Measurements from ENCODE around the gene IER3IP1.
"Not testable (repeated sequence)": the region's sequence is repeated elsewhere in the genome, so short reads cannot be mapped to it uniquely, and the experiment has no call there.

IER3IP1 gene, protein sequence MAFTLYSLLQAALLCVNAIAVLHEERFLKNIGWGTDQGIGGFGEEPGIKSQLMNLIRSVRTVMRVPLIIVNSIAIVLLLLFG

DNA sequence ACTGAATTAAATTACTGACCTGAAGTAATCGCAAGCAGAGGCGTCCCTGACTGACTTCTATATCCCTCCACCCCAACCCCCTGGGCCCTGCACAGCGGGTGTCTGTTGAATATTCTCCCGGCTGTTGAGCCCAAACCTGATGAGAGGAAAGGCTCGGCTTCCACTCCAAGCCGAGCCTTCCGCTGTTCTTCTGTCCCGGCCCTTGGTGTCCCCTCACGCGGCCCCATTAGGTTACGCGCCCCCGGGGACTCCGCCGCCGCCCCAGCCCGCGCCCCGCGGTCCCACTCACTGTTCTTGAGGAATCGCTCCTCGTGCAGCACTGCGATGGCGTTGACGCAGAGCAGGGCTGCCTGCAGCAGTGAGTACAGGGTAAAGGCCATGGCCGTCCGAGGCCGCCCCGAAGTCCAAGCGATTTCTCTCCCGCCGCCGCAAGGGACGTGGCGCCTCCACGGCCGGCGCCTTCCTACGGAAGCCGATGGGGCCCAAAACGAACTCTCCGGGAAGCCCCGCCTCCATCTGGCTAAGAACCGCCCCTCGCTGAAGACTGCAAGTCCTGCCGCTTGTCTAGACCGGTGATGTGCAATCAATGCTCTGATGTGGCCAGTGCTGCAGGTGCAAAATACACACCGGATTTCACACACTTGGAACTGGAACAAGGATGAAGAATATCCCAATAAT lies at the start of gene IER3IP1:
Gene IER3IP1, minus strand, starts transcription at position 467 of the 678 bp plus-strand sequence. Its CDS starts 87 bp downstream, at position 380.
- peak; percentile 84 for DNase-seq (ENCODE audit: low read depth)

DNA sequence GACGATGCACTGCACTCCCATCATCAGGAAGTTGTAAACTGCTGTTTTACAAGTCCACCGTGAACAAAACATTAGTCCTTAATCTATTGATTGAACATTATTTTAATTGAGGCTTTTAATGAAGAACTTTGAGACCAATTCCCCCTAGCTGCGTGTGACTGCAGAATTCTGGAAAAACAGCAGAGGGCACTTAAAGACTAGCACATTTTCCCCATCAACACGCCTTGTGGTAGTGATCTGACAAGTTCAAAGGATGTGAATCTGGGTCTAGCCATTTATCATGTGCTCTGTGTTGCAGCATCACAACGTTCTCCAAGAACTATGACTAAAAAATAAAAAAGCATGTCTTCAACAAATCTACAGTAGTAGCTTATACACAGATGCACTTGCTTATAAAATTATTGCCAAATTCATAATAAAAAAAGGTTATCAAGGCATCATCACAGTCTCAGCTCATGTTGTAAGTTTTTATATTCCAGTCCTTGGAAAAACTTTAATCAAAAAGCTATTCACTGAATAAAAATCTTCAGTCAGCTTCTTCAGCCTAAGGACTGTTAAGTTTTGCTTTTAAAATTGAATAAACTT lies 39.5 kb upstream of the IER3IP1 start:
- DNase-seq (ENCODE audit: low read depth), result no peak

DNA sequence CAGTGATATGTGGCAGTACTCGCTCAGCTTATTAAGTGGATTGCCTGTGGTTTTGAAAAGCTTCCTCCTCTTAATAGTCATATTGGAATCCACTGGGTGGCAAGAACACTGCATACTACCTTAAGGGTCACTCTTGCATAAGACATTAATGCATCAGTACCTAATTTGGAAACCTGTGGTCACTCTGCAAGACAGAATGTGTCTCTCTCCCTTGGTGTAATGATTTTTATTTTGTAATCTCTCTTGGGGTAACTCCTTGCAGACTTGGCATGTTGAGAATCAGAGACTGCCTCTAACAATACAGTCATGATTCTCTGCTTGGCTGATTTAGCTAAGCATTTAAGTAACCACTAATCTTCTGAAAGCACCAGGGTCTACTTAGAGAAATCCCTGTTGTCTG lies 33.0 kb upstream of the IER3IP1 start:
- no peak for DNase-seq (ENCODE audit: low read depth)

DNA sequence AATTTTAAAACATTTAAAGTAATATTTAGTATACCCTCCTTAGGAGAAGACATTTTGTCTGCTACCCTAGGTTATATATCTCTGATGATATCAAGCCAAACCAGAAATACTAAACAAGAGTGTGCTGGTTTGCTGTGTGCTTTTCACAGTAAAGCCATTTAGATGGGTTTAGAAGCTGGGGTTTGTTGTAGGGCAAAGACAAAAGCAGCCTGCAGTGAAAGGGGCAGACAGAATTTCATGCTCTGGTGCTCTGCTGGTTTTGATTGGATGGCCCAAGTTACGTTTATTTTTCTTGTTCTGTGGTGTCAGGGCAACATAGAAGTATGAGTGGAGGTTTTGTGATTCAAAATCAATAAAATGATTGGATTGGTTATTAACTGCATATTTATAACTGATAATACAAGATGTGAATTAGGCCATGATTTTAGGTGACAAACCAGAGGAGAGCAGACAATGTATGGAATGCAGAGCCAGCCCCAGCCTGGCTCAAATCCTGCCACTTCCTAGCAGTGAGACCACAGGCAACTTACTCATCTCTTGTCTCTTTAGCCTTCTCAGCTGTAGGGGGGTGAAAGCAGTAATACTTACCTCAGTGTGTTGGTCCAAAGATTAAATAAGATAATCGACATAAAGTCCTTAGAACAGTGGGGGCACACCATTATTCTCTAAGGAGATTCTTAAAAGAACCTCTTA lies 30.9 kb upstream of the IER3IP1 start:
- no peak for DNase-seq (ENCODE audit: low read depth)

DNA sequence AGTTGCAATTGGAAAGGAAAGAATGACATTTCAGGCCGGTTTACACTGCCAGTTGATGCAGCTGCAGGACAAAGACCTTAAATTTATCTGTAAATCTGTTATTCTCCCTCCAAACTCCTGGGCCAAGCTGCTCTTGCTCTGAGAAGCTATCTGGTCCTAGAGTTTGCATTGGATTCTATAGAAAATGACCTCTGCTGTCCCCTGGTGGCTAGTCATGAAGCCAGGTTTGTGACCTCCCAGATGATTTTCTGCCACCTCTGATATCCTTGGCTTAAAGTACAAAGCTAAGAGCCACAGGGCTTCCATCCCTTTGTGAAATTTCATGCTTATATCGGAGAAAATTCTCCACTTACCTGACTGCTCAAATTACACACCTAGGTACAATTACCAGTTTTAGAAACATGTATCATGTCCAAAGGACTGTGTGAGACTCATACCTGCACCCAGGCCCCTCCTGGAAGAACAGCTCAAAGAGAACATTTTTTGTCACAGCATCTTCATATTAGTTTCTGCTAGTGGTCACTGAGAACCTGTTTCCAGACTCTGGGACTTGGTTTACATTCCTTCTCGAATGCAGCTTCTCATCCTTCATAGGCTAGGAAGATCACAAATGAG lies 28.9 kb upstream of the IER3IP1 start:
- DNase-seq (ENCODE audit: low read depth), result peak; percentile 14

DNA sequence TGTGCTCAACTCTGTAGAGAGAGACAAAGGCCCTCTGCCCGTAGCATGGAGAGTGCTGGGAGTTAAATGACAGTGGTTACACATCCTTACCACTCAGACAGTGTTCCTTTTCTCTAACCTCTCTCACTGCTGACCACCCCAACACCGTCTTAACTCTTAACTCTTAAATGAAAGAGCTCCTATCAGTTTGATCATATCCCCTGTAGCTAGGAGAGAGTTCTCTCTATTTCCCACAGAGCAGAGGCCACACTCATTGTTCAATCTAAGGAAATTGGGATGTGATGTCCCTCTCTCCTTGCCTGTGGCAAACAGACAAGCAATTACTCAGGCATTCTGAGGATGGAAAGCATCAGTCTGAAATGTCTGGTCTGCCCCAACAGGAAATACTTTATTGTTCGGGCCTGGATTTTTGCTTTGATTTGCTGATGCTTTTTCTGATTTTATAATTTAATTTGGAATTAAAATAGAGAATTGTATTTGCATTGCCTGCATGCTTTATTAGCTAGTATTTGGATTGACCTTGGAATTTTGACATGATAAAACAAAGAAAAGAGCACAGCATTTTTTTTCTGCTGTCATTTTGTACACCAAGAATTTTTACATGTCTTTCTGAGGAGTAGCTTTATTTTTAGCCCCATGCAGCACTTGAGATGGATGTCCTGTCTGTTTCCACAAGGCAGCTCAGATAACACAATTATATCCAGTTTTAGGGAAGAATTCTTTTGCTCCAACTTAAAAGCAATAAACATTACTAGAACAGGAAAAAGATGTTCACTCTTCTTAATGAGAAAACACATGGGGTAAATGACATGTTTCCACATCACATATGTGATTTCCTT lies 27.7 kb upstream of the IER3IP1 start:
- DNase-seq (ENCODE audit: low read depth), result no peak

DNA sequence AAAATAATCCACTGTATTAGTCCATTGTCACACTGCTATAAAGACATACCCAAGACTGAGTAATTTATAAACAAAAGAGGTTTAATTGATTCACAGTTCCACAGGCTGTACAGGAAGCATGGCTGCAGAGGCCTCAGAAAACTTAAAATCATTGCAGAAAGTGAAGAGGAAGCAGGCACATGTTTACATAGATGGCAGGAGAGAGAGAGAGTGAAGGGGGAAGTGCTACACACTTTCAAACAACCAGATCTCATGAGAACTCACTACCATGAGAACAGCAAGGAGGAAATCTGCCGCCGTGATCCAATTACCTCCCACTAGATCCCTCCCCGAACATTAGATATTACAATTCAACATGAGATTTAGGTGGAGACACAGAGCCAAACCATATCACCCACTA lies 19.8 kb upstream of the IER3IP1 start:
- not testable (repeated sequence) for DNase-seq (ENCODE audit: low read depth)

DNA sequence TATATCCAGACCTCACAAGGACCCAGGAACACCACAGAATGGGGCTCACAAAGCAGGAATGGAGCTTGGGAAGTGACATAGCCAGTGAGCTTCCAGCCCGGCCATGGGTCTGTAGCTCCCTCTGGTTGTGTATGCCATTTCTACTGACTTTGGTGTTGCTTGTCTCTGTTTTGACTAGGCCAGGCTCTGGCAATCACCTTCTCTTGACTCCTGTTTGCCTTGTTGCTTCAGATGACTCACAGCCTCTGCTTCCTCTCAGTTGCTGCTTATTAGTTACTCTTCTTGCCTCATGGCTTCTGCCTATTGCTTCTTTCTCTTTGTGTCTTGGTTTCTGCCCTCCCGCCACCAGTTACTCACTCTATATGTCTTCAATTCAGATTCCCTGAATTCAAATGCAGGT lies 15.8 kb upstream of the IER3IP1 start:
- no peak for DNase-seq (ENCODE audit: low read depth)

DNA sequence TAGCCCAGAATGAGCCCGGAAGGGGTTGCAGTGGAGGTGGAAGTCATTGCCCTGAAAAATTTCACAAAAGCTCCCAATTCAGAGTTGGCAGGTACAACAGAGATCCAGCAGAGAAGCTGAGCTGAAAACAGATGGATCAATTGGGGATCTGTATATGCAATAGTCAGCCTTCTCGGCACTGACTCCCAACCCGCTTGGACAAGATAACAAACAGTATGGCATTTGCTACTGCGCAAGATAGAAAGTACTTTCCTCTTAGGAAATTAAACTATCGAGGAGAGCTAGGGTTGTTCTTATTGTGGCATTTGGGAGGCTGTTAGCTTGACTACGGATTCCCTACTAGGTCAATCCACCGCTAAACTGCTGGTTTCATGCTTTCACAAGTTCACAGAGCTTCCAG lies 11.6 kb upstream of the IER3IP1 start:
- DNase-seq (ENCODE audit: low read depth), result no peak

DNA sequence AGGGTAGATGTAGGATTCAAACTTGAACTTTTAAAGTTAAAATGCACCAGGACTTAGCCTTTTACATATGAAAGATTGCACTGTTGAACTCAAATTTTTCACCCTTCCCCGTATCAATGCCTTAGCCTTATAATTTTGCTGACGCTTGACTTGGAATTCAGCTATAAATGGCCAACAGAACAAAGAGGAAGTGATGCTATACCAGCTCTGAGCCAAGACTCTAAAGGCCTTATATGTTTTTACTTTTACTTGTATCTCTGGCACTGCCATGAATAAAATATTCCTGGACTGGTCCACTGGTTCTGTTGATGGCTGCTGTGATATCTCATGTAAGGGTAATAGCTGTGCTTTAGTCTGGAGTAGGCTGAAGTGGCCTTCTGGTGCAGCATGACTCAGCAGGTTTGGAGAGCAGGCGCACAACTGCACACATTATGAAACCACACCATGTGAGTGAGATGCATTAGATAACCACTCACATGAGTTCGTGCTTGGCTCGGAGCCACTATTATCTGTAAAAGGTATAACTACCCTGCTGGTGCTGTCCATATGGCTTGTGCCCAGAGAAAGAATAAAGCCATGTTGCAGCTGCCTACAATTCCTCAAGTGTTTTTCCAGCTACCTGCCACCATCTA lies 8.4 kb upstream of the IER3IP1 start:
- no peak for DNase-seq (ENCODE audit: low read depth)

DNA sequence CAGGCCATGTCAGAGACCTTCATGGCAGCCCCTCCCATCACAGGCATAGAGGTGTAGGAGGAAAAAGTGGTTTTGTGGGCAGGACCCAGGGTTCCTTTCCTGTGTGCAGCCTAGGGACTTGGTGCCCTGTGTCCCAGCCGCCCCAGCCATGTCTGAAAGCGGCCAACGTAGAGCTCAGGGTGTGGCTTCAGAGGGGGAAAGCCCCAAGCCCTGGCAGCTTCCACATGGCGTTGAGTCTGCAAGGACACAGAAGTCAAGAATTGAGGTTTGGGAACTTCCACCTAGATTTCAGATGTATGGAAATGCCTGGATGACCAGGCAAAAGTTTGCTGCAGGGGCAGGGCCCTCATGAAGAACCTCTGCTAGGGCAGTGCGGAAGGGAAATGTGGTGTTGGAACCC lies 6.0 kb upstream of the IER3IP1 start:
- DNase-seq (ENCODE audit: low read depth), result not testable (repeated sequence)

DNA sequence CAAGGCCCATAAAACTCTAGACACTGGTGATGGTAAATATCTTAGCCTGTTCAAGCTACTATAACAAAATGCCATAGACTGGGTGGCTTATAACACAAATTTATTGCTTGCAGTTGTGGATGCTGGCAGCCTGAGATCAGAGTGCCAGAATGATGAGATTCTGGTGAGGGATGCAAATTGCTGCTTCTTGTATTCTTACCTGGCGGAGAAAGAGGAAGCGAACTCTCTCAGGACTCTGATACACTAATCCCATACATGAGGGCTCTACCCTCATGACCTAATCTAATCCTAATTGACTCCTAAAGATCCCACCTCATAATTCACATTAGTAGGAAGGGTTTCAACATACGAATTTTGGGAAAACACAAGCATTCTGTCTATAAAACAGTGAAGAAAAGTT lies 4.6 kb upstream of the IER3IP1 start:
- DNase-seq (ENCODE audit: low read depth), result no peak

DNA sequence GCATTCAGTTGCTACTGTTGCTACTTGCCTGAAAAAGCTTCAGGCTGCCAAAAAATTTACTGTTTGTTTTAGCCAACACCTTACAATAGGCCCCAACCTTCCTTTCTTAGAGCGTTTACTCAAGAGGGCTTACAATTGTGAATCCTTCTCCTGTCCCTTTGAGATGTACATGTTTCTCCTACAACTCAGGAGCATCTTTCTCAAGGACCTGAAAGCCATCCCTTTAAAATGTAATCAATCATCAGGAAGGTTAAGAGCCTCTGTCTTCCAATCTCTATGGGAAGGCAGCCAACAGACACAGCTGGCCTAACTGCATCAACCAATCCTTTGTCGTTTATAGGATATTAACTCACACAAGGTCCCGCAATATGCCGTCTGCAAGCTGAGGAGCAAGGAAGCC lies 3.4 kb upstream of the IER3IP1 start:
- no peak for DNase-seq (ENCODE audit: low read depth)

DNA sequence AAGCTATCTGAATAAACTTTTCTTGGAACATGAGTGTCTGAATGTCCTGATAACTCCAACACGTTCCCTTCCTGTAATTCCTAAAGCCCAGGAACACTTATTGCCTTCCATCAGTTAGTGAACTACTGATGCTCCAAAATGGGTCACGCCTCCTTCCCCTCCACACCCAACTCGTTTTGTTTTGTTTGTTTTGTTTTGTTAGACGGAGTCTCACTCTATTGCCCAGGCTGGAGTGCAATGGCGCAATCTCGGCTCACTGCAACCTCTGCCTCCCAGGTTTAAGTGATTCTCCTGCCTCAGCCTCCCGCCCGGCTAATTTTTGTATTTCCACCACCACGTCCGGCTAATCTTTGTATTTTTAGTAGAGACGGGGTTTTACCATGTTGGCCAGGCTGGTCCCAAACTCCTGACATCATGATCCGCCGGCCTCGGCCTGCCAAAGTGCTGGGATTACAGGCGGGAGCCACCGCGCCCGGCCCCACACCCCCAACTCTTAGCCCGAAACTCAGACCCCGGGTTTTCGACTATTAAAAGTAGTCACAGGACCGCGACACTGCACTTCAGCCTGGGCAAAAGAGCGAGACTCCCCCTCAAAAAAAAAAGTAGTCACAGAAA lies 774 bp downstream of the IER3IP1 start:
- no peak for DNase-seq (ENCODE audit: low read depth)

DNA sequence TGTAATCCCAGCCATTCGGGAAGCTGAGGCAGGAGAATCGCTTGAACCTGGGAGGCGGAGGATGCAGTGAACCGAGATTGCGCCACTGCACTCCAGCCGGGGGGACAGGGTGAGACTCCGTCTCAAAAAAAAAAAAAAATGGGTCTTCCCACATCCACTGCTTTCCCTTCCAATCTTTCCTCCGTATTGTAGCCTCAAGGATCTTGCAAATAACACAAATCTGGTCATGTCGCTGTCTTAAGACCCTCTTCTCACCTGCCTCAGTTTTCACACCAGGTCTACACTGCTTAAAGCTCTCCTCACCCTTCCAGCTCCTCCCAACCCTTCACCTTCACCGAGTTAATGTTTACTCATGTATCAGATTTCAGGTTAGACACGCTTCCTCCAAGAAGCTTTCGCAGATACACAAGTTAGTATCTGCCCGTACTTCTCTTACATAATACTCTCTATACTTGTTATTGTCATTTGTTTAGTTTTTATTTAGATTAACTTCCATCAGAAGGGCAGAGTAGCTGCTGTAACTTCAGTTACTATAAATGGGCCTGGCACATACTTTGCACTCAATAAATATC lies 1.5 kb downstream of the IER3IP1 start:
- DNase-seq (ENCODE audit: low read depth), result no peak

DNA sequence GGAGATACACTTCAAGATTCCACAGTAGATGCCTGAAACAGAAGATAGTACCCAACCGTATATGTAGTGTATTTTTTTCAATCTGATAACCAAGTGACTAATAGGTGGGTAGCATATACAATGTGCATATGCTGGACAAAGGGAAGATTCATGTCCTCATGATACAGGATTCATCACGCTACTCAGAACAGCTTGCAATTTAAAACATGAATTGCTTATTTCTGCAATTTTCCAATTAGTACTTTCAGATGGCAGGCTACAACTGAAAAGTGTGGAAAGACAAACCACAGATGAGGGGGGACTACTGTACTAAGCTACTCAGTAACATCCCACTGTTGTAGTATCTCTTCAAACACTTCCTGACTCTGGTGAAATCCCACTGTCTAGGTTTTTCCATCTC lies 3.7 kb downstream of the IER3IP1 start:
- DNase-seq (ENCODE audit: low read depth), result no peak

DNA sequence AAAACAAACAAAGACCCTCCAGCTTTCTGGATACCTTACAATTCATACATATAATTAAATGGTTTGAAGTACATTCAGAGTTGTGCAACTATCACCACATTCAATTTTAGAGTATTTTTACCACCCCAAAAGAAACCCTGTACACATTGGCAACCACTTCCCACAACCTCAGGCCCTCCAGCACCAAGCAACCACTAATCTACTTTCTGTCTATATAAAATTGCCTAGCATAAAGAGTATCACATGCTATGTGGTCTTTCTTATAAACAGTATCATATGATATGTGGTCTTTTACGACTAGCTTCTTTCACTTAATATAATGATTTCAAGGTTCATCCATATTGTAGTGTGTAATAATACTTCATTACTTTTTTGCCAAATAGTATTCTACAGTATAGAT lies 7.3 kb downstream of the IER3IP1 start:
- no peak for DNase-seq (ENCODE audit: low read depth)

DNA sequence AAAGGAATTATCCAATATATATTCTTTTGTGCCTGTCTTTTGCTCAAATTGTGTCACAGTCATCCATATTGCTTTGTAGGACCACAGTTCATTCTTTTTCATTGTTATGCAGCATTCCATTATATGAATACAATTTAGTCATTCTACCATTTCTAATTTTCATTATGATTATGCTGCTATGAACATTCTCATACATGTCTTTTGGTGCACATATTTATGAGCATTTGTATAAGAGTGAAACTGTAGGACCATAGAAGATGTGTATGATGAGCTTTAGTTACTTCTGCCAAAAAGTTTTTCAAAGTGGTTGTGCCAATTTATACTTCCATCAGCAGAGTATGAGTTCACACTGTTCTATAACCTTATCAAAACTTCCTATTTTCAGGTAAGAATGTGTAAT lies 7.7 kb downstream of the IER3IP1 start:
- no peak for DNase-seq (ENCODE audit: low read depth)

DNA sequence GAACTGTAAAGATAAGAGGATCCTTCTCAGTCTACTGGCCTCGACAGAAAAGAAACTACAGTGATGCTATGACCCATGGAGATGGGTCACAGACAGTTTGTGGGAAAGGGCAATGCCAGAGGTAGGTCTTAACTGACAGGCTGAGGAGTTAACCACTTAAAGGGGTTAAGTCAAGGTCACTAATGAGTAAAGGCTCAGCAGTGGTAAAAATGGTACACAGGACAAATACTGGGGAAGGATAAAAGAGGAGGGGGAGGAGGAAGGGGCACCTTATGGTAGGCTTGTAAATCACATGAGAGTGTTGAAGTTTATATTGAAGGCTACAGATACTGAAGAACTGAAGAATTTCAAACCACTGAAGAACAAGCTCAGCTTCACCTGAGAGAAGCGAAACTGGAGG lies 9.9 kb downstream of the IER3IP1 start:
- DNase-seq (ENCODE audit: low read depth), result no peak

DNA sequence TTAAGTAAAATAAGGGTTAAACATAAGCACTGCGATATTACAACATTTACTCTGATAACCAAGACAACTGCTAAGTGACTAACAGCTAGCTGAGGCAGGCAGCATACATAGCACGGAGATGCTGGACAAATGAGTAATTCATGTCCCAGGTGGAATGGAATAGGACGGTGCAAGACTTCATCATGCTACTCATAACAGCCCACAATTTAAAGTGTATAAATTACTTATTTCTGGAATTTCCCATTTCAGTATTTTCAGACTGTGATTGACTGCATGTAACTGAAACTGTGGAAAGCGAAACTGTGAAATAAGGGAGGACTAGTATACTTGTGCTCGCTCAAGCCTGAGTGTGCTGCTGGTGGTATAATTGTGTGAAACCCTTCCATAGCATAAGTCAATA lies 12.9 kb downstream of the IER3IP1 start:
- no peak for DNase-seq (ENCODE audit: low read depth)

DNA sequence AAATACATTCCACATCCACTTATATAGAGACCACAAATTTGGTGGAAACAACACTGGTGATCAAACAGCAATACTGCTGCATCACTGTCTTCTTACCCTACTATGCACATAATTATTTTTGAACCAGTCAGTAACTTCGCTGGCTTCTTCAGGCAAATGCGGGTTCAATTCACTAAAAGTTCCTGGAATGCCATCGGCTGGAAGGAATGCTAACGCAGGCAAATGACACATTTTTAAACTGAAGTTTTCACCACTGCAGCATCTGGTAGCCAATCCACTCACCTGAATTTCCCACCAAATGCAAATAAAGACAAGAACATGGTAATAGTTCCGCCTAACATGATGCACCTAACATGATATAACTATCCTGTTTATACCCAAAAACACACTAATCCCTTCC lies 15.9 kb downstream of the IER3IP1 start:
- no peak for DNase-seq (ENCODE audit: low read depth)
